HG03196 (cell line): ENCODE data around the gene KIR3DL3.
"Not testable (repeated sequence)": the region's sequence is repeated elsewhere in the genome, so short reads cannot be mapped to it uniquely, and the experiment has no call there.

Experiments
- ATAC-seq: cut with Tn5 transposase; IDR thresholded peaks from one replicate; pipeline ENCODE4 v1.9.1; 2021; ENCODE audit not compliant: unreplicated experiment

The KIR3DL3 gene

GRCh38 chr19:54724142-54724541 lies at the start of gene KIR3DL3:
Gene KIR3DL3 (plus strand): TSS chr19:54724442. CDS start chr19:54724497, 55 bp downstream.
- ATAC-seq = no peak

DNA sequence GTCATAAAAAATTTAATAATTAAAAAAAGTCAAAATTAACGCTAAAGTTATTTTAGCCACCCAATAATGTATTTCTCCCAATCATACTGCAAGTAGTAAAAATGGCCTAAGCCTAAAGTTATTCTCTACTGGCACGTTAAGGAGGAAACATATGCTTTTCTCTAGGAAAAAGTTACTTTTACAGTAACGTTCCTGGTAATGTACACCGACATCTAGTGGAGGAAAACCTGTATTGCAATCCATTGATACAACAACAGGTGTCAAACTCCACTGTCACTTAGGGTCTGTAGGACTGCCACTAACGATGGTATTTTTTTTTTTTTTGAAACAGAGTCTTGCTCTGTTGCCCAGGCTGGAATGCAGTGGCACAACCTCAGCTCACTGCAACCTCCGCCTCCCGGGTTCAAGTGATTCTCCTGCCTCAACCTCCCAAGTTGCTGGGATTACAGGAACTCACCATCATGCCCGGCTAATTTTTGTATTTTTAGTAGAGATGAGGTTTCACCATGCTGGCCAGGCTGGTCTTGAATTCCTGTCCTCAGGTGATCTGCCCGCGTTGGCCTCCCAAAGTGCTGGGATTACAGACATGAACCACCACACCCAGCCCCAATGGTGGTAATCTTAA lies 47.9 kb upstream of the KIR3DL3 start:
- ATAC-seq = not testable (repeated sequence)

DNA sequence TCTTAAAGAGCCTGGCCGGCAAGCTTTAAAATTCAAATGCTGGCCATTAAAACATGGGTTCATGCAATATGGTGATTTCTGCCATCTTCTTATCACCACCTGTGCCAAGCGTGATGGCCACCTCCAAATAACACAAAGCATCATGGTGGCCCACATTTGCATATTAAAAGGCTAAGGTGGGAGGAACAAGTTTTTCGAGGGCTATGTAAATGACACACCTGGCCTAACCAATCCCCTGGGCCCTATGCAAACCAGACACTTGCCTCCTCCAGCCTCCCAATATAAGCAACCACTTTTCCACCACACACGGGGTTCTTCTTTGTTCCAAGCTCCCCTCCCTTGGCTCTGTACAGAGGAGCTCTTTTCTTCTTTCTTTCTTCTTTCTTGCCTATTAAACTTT lies 47.0 kb upstream of the KIR3DL3 start:
- no peak for ATAC-seq

DNA sequence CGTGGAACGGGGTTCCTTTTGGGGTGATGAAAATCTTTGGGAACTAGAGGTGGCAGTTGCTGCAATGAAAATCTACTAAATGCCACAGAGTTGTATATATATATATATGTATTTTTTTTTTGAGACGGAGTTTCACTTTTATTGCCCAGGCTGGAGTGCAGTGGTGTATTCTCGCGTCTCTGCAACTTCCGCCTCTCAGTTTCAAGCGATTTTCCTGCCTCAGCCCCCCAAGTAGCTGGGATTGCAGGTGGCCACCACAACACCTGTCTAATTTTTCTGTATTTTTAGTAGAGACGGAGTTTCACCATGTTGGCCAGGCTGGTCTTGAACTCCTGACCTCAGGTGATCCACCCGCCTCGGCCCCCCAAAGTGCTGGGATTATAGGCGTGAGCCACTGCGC lies 42.6 kb upstream of the KIR3DL3 start:
- not testable (repeated sequence) for ATAC-seq

DNA sequence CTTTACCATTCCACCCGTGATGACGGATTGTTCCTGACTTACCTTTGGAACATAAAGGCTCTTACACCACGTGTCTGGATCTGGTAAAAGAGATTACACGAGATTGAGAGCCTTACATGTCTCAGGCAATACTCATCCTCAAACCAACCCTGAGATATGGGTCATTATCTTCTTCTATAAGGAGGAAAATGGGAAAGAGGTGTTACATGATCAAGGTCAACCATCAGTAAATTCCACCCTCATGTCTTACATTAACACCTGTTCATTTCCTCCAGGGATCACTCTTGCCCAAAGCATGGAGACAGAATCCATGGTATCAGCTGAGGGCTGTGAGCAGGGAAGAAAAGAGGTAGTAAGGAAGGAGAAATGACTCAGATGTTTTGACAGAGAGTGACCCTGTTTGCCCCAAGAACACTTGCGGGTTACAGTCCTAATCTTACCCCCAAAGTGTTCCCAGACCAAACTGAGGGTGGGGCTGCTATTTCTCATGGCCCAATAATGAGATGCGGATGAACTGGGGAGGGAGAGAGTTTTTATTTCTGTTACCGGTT lies 41.9 kb upstream of the KIR3DL3 start:
- no peak for ATAC-seq

- ATAC-seq = no peak
These were observed 39.7 kb upstream of the KIR3DL3 start for GRCh38 chr19:54684527-54684926.

- no peak for ATAC-seq
These were observed 32.5 kb upstream of the KIR3DL3 start for GRCh38 chr19:54691582-54692297.

DNA sequence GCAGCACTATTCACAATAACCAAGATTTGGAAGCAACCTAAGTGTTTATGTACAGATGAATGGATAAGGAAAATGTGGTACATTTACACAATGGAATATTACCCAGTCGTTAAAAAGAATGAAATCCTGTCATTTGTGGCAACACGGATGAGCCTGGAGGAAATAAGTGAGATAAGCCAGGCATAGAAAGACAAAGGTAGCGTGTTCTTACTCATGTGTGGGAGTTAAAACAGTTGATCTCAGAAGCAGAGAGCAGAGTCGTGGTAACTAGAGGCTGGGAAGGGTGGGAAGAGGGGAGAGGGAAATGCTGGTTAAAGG lies 32.0 kb upstream of the KIR3DL3 start:
- ATAC-seq = no peak

DNA sequence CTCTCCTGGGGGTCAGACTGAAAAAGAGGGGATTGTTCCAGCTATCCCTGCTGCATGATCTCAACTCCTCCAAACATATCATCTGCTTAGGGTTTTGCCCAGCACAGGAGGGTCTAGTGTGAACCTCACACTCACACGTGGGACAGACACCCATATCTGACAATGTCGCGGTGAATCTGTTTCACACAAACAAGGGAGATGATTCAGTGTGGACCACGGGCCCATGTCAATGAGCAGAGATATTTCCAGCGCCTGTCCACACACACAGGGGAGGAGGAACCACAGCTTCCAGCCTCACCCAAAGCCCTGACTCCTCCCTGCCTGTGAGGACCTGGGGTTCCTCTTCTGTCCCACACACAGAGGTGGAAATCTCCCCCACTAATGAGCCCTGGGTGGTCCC lies 29.6 kb upstream of the KIR3DL3 start:
- ATAC-seq = no peak

DNA sequence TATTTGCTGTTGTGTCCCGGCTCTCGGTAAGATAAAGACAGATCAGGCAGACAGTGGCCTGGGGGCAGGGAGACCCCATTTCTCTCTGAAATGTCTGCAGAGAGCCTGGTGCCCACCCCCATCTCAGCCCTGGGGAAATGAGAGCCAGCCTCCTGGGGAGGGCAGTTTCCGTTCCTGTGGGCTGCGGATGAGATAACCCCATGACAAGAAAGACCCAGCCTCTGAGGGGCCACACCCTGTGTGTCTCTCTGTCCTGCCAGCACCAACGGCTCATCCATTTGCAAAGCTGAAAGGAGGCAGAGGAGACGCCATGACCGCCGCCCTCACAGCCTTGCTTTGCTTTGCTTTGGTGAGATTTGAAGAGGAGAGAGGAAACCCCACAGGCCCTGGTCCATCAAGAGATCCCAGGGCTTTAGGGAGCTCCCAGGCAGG lies 28.1 kb upstream of the KIR3DL3 start:
- no peak for ATAC-seq

- no peak for ATAC-seq
These were observed 27.5 kb upstream of the KIR3DL3 start for GRCh38 chr19:54696766-54697165.

DNA sequence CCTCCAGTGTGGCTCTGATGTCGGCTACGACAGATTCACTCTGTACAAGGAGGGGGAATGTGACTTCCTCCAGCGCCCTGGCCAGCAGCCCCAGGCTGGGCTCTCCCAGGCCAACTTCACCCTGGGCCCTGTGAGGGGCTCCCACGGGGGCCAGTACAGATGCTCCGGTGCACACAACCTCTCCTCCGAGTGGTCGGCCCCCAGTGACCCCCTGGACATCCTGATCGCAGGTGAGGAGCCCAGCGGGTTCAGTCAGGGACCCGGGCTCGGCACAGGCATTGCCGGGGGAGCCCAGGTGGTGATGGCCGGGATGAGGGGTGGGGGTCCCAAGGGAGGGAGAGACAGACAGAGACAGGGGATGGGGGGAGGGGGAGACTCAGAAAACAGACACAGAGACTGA lies 26.5 kb upstream of the KIR3DL3 start:
- ATAC-seq = not testable (repeated sequence)

GRCh38 chr19:54704928-54705327 lies 19.3 kb upstream of the KIR3DL3 start:
- ATAC-seq = no peak

- no peak for ATAC-seq
These were observed 16.3 kb upstream of the KIR3DL3 start for GRCh38 chr19:54707962-54708361.

- no peak for ATAC-seq
These were observed 15.5 kb upstream of the KIR3DL3 start for GRCh38 chr19:54708781-54709180.

DNA sequence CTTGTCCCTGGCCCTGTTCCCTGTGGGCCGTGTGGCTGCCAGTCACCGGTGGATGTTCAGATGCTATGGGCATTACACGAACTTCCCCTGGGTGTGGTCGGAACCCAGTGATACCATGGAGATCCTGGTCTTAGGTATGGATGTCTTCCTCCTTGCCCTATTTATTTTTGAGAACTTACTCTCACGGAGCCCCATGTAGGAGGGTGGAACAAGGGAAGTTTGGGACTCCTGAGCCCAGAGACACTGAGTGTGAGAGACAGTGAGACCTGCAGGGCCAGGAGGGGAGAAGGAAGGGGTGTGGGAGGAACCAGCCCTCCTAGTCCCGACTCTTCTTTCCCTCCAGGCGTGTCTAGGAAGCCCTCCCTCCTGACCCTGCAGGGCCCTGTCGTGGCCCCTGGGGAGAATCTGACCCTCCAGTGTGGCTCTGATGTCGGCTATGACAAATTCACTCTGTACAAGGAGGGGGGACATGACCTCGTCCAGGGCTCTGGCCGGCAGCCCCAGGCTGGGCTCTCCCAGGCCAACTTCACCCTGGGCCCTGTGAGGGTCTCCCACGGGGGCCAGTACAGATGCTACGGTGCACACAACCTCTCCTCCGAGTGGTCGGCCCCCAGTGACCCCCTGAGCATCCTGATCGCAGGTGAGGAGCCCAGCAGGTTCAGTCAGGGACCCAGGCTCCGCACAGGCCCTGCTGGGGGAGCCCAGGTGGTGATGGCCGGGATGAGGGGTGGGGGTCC lies 14.9 kb upstream of the KIR3DL3 start:
- ATAC-seq = no peak

GRCh38 chr19:54709956-54710355 lies 14.3 kb upstream of the KIR3DL3 start:
- ATAC-seq = not testable (repeated sequence)

- no peak for ATAC-seq
These were observed 402 bp downstream of the KIR3DL3 start for GRCh38 chr19:54724644-54725043.

DNA sequence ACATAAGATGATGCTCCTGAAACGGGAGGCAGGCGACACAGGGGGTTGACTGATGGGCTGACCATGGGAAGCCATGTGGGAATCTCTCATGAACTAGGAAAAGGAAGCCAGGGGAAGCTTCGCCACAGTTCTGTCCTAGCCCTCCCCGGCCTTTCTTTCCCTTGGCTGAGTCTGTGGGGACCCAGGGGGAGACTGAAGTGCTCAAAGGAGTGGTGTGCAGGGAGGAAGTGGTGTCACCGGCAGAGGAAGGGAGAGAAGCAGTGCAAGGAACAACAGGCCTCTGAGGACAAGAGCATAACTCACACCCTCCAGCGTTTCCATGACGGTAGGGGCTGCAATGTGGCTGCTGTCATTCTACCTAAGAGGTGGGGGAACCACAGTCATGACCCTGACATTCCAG lies 1.1 kb downstream of the KIR3DL3 start:
- no peak for ATAC-seq

DNA sequence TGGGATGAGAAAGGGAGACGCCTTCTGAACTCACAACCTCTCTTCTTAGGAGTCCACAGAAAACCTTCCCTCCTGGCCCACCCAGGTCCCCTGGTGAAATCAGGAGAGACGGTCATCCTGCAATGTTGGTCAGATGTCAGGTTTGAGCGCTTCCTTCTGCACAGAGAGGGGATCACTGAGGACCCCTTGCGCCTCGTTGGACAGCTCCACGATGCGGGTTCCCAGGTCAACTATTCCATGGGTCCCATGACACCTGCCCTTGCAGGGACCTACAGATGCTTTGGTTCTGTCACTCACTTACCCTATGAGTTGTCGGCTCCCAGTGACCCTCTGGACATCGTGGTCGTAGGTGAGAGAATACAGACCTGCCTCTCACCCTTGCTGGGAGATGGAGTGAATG lies 3.3 kb downstream of the KIR3DL3 start:
- no peak for ATAC-seq

DNA sequence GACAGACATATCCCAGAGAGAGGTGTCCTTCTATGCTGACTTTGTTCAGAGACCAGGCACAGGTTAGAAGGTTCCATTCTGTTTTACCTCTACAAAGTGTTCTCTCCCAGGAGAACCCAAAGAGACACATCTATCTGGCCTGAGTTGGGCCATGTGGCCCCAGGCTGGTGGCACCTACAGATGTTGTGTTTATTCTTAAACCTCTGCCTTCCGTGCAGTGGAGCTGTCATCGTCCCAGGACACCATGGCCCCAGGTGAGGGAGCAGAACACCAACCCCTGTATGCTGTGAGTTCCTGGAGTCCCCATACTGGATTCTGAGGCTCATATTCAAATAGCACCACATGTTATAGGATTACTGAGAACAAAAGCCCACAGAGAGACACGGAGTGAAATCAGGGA lies 3.9 kb downstream of the KIR3DL3 start:
- ATAC-seq = no peak
